HG02852 (cell line): ENCODE data around the gene WWOX.

Experiments
- ATAC-seq: cut with Tn5 transposase; IDR thresholded peaks from one replicate; pipeline ENCODE4 v1.9.1; 2021; ENCODE audit warnings: mild to moderate bottlenecking, moderate library complexity; ENCODE audit not compliant: unreplicated experiment

The WWOX gene

GRCh38 chr16:78291604-78292003 lies 192.2 kb downstream of the WWOX start:
- ATAC-seq: no peak

- ATAC-seq: no peak
Observed at GRCh38 chr16:78292086-78292843, 192.8 kb downstream of the WWOX start.

- no peak for ATAC-seq
Observed at GRCh38 chr16:78292844-78293380, 193.5 kb downstream of the WWOX start.

- ATAC-seq: no peak
Observed at GRCh38 chr16:78294538-78295225, 195.2 kb downstream of the WWOX start.

- no peak for ATAC-seq
Observed at GRCh38 chr16:78297066-78297666, 197.7 kb downstream of the WWOX start.

- ATAC-seq: no peak
Observed at GRCh38 chr16:78298986-78299385, 199.5 kb downstream of the WWOX start.

- ATAC-seq: no peak
Observed at GRCh38 chr16:78300469-78300868, 201.0 kb downstream of the WWOX start.

GRCh38 chr16:78303946-78304345 lies 204.5 kb downstream of the WWOX start:
- ATAC-seq: no peak

GRCh38 chr16:78306361-78306760 lies 206.9 kb downstream of the WWOX start:
- no peak for ATAC-seq

- no peak for ATAC-seq
Observed at GRCh38 chr16:78307824-78308528, 208.5 kb downstream of the WWOX start.

GRCh38 chr16:78309763-78310162 lies 210.3 kb downstream of the WWOX start:
- no peak for ATAC-seq

- ATAC-seq: no peak
Observed at GRCh38 chr16:78310196-78310595, 210.7 kb downstream of the WWOX start.

- no peak for ATAC-seq
Observed at GRCh38 chr16:78310990-78311561, 211.6 kb downstream of the WWOX start.

GRCh38 chr16:78311831-78312230 lies 212.4 kb downstream of the WWOX start:
- no peak for ATAC-seq

GRCh38 chr16:78317564-78318240 lies 218.2 kb downstream of the WWOX start:
- no peak for ATAC-seq

- ATAC-seq: no peak
Observed at GRCh38 chr16:78321620-78322360, 222.3 kb downstream of the WWOX start.

- ATAC-seq: no peak
Observed at GRCh38 chr16:78323315-78323714, 223.9 kb downstream of the WWOX start.

- ATAC-seq: no peak
Observed at GRCh38 chr16:78324649-78325285, 225.3 kb downstream of the WWOX start.
